Testis (tissue), 3 donors: Measurements from ENCODE around the gene FAHD2A. TPM values are rescaled to one million over a fixed set of nuclear protein-coding genes. Genes with fewer than 3 reads are reported as not detected.
A peak's percentile ranks its signal among the peaks of the same experiment; 100 is the strongest.

Experiments
- DNase-seq: peaks from one replicate; pipeline ENCODE4 v3.0.0-alpha.2; 2019
- H3K27ac ChIP-seq, 2 donors: fragments of 200-600 bp; sonication (generic); one replicate each; pipeline ENCODE4 v1.5.1; 2019
- H3K27me3 ChIP-seq: fragments of 200-600 bp; sonication (generic); one replicate; pipeline ENCODE4 v1.5.1; 2019
- H3K36me3 ChIP-seq: fragments of 200-600 bp; sonication (generic); one replicate; pipeline ENCODE4 v1.5.1; 2017; ENCODE audit warnings: low read depth; ENCODE audit errors: missing control alignments
- H3K4me1 ChIP-seq: fragments of 200-600 bp; sonication (generic); one replicate; pipeline ENCODE4 v1.5.1; 2019
- H3K4me3 ChIP-seq, 2 donors: fragments of 200-600 bp; sonication (generic); one replicate each; pipeline ENCODE4 v1.5.1; 2017 to 2019
- H3K9me3 ChIP-seq: fragments of 200-600 bp; sonication (generic); one replicate; pipeline ENCODE4 v1.5.1; 2017
- POLR2A ChIP-seq: fragments of 450-650 bp; IDR thresholded peaks from one replicate; pipeline ENCODE4 v1.6.1; 2017; ENCODE audit warnings: antibody characterized with exemption, mild to moderate bottlenecking, moderate library complexity
- WGBS, 2 donors: methylation state at CpG; one replicate each; pipeline ENCODE4 v1.1.5; 2018; 5-methylcytosine and 5-hydroxymethylcytosine counted together
- intact Hi-C: fragments of 100-400 bp; cut with DNase I; formaldehyde crosslinking; loops from one replicate; pipeline ENCODE4 v1.15.1; 2023; ENCODE audit warnings: low total_unique reads
- polyA plus RNA-seq: library from polyadenylated mRNA; stranded (reverse); fragments of 350-450 nt; fragmentation: Illumina TruSeq; extraction: RNeasy Lipid Tissue Mini Kit (QIAGEN cat#74804); gene quantifications from one replicate; pipeline ENCODE4 v1.2.3, GENCODE V29; 2014; ENCODE audit warnings: low read depth, low replicate concordance; ENCODE audit not compliant: insufficient read depth
- total RNA-seq, 2 donors: library from RNA; depleted of rRNA; stranded (reverse); fragments of >200 nt; gene quantifications; one replicate each; pipeline ENCODE4 v1.2.3, GENCODE V29; 2016
- TF ChIP-seq, protein P1 (sequence below), 3 experiments: fragments of 450-650 bp in 2 of 3; fragments of 200-600 bp in 1 of 3; sonication (generic) in 1 of 3; IDR thresholded peaks; one replicate each; pipeline ENCODE4 v1.5.1; 2016 to 2019; ENCODE audit warnings: antibody characterized with exemption in 3 of 3, mild to moderate bottlenecking in 2 of 3, moderate library complexity in 1 of 3

The FAHD2A gene
- total and polyA plus RNA-seq, 3 donors from 2014 or later, result 48.5 to 73.8 (median 48.9) TPM

DNA sequence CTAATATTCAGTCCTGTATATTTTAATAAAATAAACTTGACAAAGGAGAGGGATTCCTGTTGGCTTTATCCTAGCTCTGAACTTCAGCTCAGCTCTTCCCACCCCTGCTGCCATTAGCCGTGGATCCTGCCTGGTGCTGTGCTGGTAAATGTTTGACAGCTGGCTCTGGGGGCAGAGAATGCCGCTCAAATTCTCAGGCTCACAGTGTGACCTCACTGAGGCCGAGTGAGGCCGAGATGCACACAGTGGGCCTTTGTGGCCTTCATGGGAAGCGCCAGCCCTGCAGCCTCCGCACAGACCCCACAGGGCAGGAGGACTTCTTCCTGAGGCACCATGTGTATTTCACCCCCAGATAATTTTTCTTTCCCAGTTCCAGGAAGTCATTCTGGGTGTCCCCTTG lies 16.5 kb upstream of the FAHD2A start:
- H3K27me3 ChIP-seq, result no peaks in the 10 kb centered on the region
- peaks cover 53% of the 10 kb centered on the region for H3K4me1 ChIP-seq
- 39 to 56% methylated on average over 6 of the region's 6 CpGs for WGBS, 2 donors
- peak overlapping the region; percentile 51 to 76 for H3K27ac ChIP-seq
- no peak for DNase-seq
- intact Hi-C loops, result loop anchor here (5.0 kb wide), 1 partner anchor 39 kb away; no protein-coding TSS in a partner anchor
- no peak overlapping the region for H3K4me3 ChIP-seq
- TF ChIP-seq, protein P1, sequence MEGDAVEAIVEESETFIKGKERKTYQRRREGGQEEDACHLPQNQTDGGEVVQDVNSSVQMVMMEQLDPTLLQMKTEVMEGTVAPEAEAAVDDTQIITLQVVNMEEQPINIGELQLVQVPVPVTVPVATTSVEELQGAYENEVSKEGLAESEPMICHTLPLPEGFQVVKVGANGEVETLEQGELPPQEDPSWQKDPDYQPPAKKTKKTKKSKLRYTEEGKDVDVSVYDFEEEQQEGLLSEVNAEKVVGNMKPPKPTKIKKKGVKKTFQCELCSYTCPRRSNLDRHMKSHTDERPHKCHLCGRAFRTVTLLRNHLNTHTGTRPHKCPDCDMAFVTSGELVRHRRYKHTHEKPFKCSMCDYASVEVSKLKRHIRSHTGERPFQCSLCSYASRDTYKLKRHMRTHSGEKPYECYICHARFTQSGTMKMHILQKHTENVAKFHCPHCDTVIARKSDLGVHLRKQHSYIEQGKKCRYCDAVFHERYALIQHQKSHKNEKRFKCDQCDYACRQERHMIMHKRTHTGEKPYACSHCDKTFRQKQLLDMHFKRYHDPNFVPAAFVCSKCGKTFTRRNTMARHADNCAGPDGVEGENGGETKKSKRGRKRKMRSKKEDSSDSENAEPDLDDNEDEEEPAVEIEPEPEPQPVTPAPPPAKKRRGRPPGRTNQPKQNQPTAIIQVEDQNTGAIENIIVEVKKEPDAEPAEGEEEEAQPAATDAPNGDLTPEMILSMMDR (IDR thresholded peaks at IDR 0.05), result no peak
- TF ChIP-seq POLR2A, result no peak
- H3K9me3 ChIP-seq, result no peaks in the 10 kb centered on the region
- H3K36me3 ChIP-seq, result no peaks in the 10 kb centered on the region

DNA sequence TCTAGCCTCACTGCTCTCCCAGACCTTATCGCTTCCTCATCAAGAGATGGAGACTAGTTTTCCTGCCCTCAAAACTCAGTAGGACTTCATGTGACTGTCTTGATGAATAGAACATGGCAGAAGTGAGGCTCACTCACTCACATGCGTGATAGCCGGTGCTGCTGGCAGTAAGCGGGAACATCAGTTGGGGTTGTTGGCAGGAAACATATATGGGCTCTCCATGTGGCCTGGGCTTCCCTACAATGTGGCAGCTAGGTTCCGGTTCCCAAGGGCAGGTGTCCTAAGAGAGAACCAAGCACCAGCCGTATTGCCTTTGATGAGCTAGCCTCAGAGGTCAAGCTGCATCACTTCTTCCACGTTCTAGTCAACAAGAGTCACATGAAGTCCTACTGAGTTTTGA lies 15.2 kb upstream of the FAHD2A start:
- H3K9me3 ChIP-seq, result no peaks in the 10 kb centered on the region
- H3K27ac ChIP-seq, result no peak overlapping the region
- WGBS, 2 donors, result 86% methylated on average over 7 of the region's 7 CpGs
- DNase-seq, result peak; percentile 11
- TF ChIP-seq, protein P1 (IDR thresholded peaks at IDR 0.05), result no peak
- no peak for TF ChIP-seq POLR2A
- peaks cover 66% of the 10 kb centered on the region for H3K4me1 ChIP-seq
- no peaks in the 10 kb centered on the region for H3K36me3 ChIP-seq
- intact Hi-C loops, result loop anchor here (5.0 kb wide), 1 partner anchor 40 kb away; no protein-coding TSS in a partner anchor
- H3K27me3 ChIP-seq, result no peaks in the 10 kb centered on the region
- H3K4me3 ChIP-seq, result no peak overlapping the region

DNA sequence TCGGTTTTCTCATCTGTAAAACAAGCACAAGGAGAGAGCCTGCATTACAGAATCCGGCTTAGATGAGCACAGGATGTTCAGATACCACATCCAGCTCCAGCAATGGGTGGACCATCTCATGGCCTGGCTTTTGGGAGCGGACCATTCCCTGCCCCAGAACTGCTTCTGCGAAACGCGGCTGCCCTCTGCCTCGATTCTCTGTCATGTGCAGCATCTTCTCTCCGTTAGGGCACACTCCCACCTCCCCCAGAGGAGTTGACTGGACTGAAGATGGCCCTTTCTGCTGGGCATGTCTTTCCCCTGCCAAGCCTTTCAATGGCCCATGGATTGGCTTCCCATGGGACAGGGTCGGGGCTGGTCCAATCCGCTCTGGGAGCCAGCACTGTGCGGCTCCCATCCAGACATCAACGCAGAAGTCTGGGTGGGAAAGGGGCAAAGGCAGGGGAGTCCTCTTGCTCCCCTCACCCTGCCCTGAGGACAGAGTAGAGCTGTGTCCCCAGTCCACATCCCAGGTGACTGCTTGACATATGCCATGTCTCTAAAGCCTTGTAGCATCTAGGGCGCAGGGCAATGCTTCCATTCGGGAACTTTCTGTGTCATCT lies 14.3 kb upstream of the FAHD2A start:
- intact Hi-C loops, result loop anchor here (5.0 kb wide), 1 partner anchor 41 kb away; no protein-coding TSS in a partner anchor
- TF ChIP-seq, protein P1 (IDR thresholded peaks at IDR 0.05), result no peak
- no peak for TF ChIP-seq POLR2A
- DNase-seq, result no peak

DNA sequence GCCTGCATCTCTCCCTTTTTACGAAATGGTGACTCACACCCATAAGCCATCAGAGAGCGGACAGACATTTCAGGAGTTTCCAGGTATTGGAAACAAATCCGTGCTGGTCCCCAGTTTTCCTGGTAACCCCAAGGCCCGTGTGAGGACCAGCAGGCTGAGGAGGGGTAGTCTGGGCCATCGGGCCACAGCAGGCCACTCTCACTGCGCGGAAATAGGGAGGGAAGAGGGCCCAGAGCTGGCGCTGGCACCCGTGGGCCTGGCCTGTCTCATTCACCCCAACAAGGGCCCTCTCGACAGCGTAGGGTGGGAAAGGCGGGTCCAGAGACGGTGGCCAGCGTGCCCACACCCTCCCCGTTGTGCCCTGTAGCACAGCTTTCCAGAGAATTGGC lies 13.7 kb upstream of the FAHD2A start:
- H3K36me3 ChIP-seq, result no peaks in the 10 kb centered on the region
- no peak overlapping the region for H3K4me3 ChIP-seq
- H3K27me3 ChIP-seq, result no peaks in the 10 kb centered on the region
- 56 to 60% methylated on average over 7 to 15 of the region's 15 CpGs for WGBS, 2 donors
- no peak overlapping the region for H3K27ac ChIP-seq
- TF ChIP-seq, protein P1 (IDR thresholded peaks at IDR 0.05), result no peak
- no peak for TF ChIP-seq POLR2A
- no peak for DNase-seq
- peaks cover 60% of the 10 kb centered on the region for H3K4me1 ChIP-seq
- H3K9me3 ChIP-seq, result no peaks in the 10 kb centered on the region
- intact Hi-C loops, result loop anchor here (5.0 kb wide), 1 partner anchor 42 kb away; no protein-coding TSS in a partner anchor

More for the DNA sequence above, 14.3 kb upstream of the FAHD2A start:
- Histone ChIP-seq H3K27me3 (no peaks in the 10 kb centered on the region), H3K27ac (no peak overlapping the region), H3K36me3 (no peaks in the 10 kb centered on the region), H3K4me3 (no peak overlapping the region), H3K4me1 (peaks cover 66% of the 10 kb centered on the region), H3K9me3 (no peaks in the 10 kb centered on the region)
- 56 to 77% methylated on average over 13 to 14 of the region's 14 CpGs for WGBS, 2 donors
